GM21360 (cell line): Measurements from ENCODE around the gene TMED1.

Source experiments
- ATAC-seq: cut with Tn5 transposase; IDR thresholded peaks from one replicate; pipeline ENCODE4 v1.9.1; 2021; ENCODE audit warnings: mild to moderate bottlenecking, moderate library complexity; ENCODE audit not compliant: unreplicated experiment

The TMED1 gene

DNA sequence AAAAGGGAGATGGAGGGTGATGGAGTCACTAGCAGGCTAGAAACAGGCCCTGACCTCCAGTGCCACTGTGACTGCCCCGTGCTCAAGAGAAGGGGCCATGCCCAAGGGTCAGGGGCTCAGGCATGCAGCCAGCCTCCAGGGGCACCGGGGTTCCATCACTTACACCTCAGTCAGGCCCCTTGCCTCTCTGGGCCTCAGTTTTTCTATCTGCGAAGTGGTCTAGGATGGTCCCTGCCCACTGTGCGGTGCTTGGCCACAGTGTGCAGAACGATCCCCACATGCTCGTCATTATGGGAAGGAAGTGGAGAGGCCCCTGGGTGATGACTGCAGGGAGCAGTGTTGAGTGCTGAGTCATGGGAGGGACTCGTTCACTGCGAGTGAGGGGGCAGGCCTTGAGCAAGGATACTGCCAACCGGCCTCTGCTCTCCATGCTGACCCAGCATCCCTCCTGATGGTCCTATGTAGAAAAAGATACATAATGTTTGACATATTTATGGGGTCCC is 23.1 kb downstream of the TMED1 start:
- no peak for ATAC-seq

DNA sequence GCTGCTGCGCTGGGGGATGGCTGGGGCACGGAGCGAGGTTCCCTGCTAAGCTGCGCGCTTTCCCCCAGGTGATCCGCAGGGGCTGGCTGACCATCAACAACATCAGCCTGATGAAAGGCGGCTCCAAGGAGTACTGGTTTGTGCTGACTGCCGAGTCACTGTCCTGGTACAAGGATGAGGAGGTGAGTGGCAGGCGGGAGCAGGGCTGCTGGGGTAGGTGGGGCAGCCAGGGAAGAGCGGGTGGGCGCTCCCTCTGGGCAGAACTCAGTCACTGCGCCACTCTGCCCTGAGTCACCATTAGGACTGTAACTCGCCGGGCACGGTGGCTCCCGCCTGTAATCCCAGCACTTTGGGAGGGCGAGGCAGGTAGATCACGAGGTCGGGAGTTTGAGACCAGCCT is 23.8 kb downstream of the TMED1 start:
- no peak for ATAC-seq

DNA sequence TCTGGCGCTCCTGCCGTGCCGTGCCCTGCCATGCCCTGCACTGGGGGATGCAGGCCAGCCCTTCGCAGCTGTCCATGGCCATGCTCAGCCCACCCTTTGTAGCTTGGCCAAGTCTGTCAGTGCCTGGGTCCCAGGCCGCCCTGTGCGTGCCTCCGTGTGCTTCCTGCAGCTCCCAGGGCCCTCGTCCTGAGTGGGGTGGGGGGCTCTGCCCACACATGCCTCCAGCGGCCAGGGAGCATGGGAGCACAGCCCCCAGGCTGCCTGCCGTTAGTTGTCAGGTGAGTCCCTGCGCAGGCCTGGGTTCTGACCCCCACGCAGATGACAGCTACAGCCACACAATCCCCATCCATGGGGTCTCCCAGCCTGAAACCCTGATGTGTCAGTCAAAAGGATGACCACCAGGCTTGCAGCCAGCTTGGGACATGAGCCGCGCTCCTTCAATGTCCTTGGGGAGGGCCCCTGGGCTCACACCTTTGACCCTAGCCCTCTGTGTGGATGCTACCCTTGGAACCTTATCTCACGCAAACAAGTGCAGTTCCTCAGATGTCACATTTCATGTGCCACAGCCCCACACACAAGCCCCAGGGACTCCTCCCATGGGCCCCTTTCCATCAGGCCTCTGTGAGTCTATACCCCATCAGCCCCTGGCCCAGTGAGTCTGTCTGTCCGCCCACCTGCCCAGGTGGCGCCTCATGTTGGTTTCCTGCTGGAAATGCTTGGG is 24.5 kb downstream of the TMED1 start:
- ATAC-seq: no peak

GRCh38 chr19:10809651-10810285 is 26.2 kb downstream of the TMED1 start:
- no peak for ATAC-seq

- no peak for ATAC-seq
These were observed 26.9 kb downstream of the TMED1 start for GRCh38 chr19:10808937-10809649.

DNA sequence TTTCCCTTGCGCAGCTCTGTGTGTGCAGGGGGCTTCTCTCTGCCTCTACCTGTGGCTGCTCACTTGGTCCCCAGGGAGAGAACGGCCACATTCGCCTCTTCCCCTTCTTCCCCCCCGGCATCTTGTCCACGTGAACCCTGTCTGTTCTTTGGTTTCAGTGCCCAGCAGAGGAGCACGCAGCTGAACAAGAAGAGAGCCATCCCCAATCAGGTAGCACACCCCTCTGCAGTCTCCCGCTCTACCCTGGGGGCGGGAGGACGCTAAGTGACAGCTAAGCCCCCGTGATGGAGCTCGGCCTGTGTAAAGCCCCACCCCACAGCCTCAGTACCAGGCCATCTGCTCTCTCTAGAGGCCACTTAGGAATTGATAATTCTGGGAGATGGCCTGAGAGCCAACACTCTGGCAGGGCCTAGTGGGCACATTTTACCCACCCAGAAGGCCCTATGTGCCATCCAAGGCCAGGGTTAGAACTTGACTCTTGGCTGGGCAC is 30.2 kb downstream of the TMED1 start:
- no peak for ATAC-seq

GRCh38 chr19:10805065-10805757 is 30.8 kb downstream of the TMED1 start:
- ATAC-seq: no peak

- no peak for ATAC-seq
These were observed 32.8 kb downstream of the TMED1 start for GRCh38 chr19:10803252-10803651.

- ATAC-seq: no peak
These were observed 33.5 kb downstream of the TMED1 start for GRCh38 chr19:10802479-10802878.

GRCh38 chr19:10800488-10800887 is 35.5 kb downstream of the TMED1 start:
- ATAC-seq: no peak

DNA sequence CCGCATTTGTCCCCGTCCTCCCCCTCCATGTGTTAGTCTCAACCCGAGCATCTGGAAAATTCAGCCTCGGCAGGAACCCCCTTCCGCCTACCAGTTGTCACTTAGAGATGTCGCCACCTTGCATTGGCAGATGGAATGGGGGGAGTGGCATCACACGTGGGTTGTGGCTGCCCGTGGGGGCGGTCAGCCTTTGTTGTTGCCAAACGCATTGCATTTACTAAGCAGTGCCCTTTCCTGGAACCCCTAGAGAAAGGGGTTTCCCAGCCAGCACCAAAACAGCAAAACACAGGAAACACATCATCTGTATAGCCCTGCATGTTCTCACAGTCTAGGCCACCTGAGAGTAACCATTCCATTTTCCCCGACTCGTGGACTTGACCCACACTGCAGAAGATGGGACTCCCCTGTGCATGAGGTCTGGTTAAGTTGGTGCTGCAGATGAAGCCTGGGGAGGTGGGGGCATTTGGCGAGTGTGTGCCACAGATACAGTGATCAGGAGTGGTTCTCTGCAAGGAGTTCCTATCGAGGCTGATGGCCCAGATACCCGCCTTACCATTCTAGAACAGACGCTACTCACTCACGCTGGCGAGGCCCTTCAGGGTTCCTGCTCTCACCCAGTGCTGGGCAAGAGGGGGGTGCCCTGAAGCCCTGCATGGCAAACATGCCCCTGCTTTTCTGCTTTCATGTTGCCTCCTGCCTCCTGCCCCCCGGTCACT is 38.3 kb downstream of the TMED1 start:
- no peak for ATAC-seq

DNA sequence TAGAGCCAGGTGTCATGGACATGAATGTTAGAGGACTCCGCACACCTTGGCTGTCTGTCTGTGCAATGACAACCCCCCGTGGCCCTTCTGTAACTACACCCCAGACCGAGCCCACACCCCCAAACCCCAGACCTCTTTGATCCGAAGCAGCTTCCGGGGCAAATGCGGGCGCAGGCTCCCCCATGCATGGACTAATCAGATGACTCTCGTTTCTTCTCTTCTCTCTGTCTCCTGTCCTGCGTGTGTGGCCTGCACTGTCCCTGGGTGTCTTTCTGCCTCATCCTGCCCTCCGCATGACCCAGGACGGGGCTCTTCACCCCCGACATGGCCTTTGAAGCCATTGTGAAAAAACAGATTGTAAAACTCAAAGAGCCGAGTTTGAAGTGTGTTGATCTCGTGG is 38.9 kb downstream of the TMED1 start:
- ATAC-seq: no peak

- ATAC-seq: no peak
These were observed 39.4 kb downstream of the TMED1 start for GRCh38 chr19:10796653-10797052.

DNA sequence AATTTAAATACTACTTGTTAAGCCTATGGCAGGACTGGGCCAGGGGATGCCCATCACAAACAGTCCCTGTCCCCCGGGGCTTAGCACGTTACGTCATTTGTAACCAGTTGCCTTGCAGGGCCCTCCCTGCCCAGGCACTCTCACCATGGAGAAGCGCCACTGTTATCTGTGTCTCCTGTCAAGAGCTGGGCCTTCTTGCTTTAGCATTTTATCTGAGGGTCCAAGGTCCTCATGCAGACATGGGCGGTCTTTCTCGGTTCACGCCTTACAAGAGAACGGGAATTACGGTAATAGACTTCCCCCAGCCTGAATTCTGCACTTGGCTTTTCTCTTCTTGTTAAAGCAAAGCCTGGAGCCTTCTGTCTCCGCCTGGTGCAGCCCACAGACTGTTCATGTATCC is 46.1 kb downstream of the TMED1 start:
- ATAC-seq: no peak

GRCh38 chr19:10788146-10788545 is 47.9 kb downstream of the TMED1 start:
- ATAC-seq: no peak

GRCh38 chr19:10784257-10784656 is 51.8 kb downstream of the TMED1 start:
- ATAC-seq: no peak

GRCh38 chr19:10782795-10783194 is 53.2 kb downstream of the TMED1 start:
- no peak for ATAC-seq
